Endodermal cell (in vitro differentiated cells): ENCODE data around the gene HAGH. TPM values are rescaled to one million over a fixed set of nuclear protein-coding genes. Genes with fewer than 3 reads are reported as not detected.

Source experiments
- DNase-seq: peaks from one replicate; pipeline ENCODE4 v3.0.0-alpha.2; 2017
- H3K27ac ChIP-seq: 2 replicates; pipeline ENCODE4 v1.5.1; 2013; ENCODE audit warnings: mild to moderate bottlenecking, low read depth, low read length, moderate library complexity
- H3K27me3 ChIP-seq: 2 replicates; pipeline ENCODE4 v1.6.1; 2013; ENCODE audit warnings: mild to moderate bottlenecking, low read length, moderate library complexity; ENCODE audit not compliant: insufficient read depth, control insufficient read depth, poor library complexity, severe bottlenecking
- H3K36me3 ChIP-seq: 2 replicates; pipeline ENCODE4 v1.7.0; 2013; ENCODE audit warnings: mild to moderate bottlenecking, low read length, moderate library complexity; ENCODE audit not compliant: control insufficient read depth, insufficient read depth
- H3K4me1 ChIP-seq: one replicate; pipeline ENCODE4 v1.7.0; 2013; ENCODE audit warnings: low read length; ENCODE audit not compliant: control insufficient read depth, insufficient read depth
- H3K4me3 ChIP-seq: 2 replicates; pipeline ENCODE4 v1.5.1; 2013; ENCODE audit warnings: mild to moderate bottlenecking, low read length, moderate library complexity
- H3K9ac ChIP-seq: 2 replicates; pipeline ENCODE4 v1.6.1; 2013; ENCODE audit warnings: mild to moderate bottlenecking, low read length, moderate library complexity; ENCODE audit not compliant: poor library complexity, severe bottlenecking; ENCODE audit errors: extremely low read depth
- H3K9me3 ChIP-seq: 2 replicates; pipeline ENCODE4 v1.6.1; 2013; ENCODE audit warnings: mild to moderate bottlenecking, low read length, moderate library complexity; ENCODE audit not compliant: control insufficient read depth
- H3K27ac Mint-ChIP-seq: 2 replicates; pipeline ENCODE4 v1.8.0; 2020; ENCODE audit warnings: mixed read lengths
- H3K27me3 Mint-ChIP-seq: 2 replicates; pipeline ENCODE4 v1.8.0; 2021; ENCODE audit warnings: mild to moderate bottlenecking, mixed read lengths; ENCODE audit not compliant: insufficient read depth
- H3K36me3 Mint-ChIP-seq: 2 replicates; pipeline ENCODE4 v1.8.0; 2020; ENCODE audit warnings: low read depth, mixed read lengths
- H3K4me1 Mint-ChIP-seq: 2 replicates; pipeline ENCODE4 v1.8.0; 2020; ENCODE audit warnings: mixed read lengths
- H3K4me3 Mint-ChIP-seq: 2 replicates; pipeline ENCODE4 v1.8.0; 2020; ENCODE audit warnings: mild to moderate bottlenecking, moderate library complexity, mixed read lengths
- H3K9me3 Mint-ChIP-seq: 2 replicates; pipeline ENCODE4 v1.8.0; 2020; ENCODE audit warnings: mild to moderate bottlenecking, mixed read lengths
- WGBS, 2 experiments: methylation state at CpG; one replicate each; pipeline versions ENCODE4 v1.1.5 to v1.1.7; 2013; ENCODE audit warnings: missing lambda C conversion rate in 2 of 2, mixed read lengths in 1 of 2; ENCODE audit not compliant: insufficient coverage in 1 of 2, insufficient read length in 1 of 2; 5-methylcytosine and 5-hydroxymethylcytosine counted together
- total RNA-seq, 2 donors: library from RNA; stranded (reverse); fragmentation: NEBNext Ultra II Directional in 1 of 2; extraction: Animal tissue kit (Norgen Biotek cat#: 25700) in 1 of 2; gene quantifications; 2 replicates in 1 of 2; 3 replicates in 1 of 2; pipeline ENCODE4 v1.2.1, GENCODE V29; 2021
- TF ChIP-seq, protein P1 (sequence below): fragments of 200-600 bp; sonication (generic); conservative IDR thresholded peaks from 2 replicates; pipeline ENCODE4 v1.5.0; 2021; ENCODE audit warnings: antibody characterized with exemption, mild to moderate bottlenecking

Gene HAGH
- total RNA-seq, 2 donors from 2014 or later: 47.8 to 52.9 TPM

DNA sequence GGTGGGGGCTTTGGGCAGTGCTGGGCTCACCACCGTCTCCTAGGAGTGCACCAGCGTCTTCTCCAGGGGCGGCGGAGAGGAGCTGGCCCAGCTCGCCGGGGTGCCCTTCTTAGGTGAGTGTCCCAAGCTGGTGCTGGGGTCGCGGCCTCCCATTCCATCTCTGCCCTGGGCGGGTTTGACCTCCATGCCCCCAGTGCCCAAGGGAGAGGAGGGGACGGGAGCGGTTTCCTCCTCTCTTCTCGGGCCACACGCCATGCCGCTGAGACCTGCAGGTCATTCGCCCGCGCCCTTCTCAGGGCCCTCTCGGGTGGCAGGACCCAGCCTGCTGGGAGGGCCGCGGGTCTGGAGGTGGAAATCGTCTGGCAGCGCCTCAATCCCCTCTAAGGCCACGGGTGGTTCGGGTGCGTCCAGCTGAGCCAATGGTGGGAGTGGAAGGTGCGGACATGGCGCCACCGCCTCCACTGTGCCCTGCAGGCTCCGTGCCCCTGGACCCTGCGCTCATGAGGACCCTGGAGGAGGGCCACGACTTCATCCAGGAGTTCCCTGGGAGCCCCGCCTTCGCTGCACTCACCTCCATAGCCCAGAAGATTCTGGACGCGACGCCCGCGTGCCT is 38.4 kb downstream of the HAGH start:
- Histone ChIP-seq H3K36me3 (peaks cover 4% of the 10 kb centered on the region), H3K9ac (no peak overlapping the region), H3K27ac (no peak overlapping the region), H3K4me3 (no peak overlapping the region), H3K4me1 (no peaks in the 10 kb centered on the region), H3K9me3 (no peaks in the 10 kb centered on the region), H3K27me3 (no peaks in the 10 kb centered on the region)
- Mint-ChIP-seq H3K36me3 (peaks cover 13% of the 10 kb centered on the region), H3K27ac (no peak overlapping the region), H3K4me3 (no peak overlapping the region), H3K27me3 (no peaks in the 10 kb centered on the region), H3K4me1 (peaks cover 3% of the 10 kb centered on the region), H3K9me3 (no peaks in the 10 kb centered on the region)
- DNase-seq: no peak
- TF ChIP-seq, protein P1, sequence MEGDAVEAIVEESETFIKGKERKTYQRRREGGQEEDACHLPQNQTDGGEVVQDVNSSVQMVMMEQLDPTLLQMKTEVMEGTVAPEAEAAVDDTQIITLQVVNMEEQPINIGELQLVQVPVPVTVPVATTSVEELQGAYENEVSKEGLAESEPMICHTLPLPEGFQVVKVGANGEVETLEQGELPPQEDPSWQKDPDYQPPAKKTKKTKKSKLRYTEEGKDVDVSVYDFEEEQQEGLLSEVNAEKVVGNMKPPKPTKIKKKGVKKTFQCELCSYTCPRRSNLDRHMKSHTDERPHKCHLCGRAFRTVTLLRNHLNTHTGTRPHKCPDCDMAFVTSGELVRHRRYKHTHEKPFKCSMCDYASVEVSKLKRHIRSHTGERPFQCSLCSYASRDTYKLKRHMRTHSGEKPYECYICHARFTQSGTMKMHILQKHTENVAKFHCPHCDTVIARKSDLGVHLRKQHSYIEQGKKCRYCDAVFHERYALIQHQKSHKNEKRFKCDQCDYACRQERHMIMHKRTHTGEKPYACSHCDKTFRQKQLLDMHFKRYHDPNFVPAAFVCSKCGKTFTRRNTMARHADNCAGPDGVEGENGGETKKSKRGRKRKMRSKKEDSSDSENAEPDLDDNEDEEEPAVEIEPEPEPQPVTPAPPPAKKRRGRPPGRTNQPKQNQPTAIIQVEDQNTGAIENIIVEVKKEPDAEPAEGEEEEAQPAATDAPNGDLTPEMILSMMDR: no peak
- WGBS, 2 experiments: 93 to 96% methylated on average over 28 to 38 of the region's 38 CpGs

DNA sequence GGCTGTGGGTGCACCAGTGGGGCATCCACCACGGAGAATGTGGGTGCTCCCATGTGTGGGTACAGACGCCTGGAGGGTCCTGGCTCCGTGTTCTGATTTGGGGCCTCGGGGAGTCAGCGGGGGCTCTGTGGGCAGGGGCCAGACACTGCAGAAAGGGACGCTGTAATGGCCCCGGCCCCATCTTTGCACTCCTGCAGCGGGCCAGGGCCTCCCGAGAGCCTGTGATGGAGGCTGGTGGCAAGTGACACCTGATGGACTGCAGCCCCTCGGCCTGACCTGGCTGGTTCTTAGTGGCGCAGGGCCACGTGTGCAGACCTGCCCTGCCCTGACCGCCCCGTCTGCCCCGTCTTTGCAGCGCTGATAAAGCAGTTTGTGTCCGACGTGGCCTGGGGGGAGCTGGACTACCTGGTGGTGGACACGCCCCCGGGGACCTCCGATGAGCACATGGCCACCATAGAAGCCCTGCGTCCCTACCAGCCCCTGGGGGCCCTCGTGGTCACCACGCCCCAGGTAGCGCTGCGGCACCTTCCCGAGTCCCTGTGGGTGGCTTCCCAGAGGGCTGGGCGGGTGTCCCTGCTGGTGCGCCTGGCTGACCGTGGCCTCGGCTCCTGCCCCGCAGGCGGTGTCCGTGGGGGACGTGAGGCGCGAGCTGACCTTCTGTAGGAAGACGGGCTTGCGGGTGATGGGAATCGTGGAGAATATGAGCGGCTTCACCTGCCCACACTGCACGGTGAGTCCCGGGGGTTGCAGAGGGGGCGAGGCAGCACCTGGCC is 39.1 kb downstream of the HAGH start:
- H3K27ac Mint-ChIP-seq: no peak overlapping the region
- no peaks in the 10 kb centered on the region for H3K27me3 ChIP-seq
- peaks cover 3% of the 10 kb centered on the region for H3K4me1 Mint-ChIP-seq
- TF ChIP-seq, protein P1: no peak
- H3K27me3 Mint-ChIP-seq: no peaks in the 10 kb centered on the region
- no peak for DNase-seq
- H3K27ac ChIP-seq: no peak overlapping the region
- H3K9me3 Mint-ChIP-seq: no peaks in the 10 kb centered on the region
- H3K4me1 ChIP-seq: no peaks in the 10 kb centered on the region
- no peaks in the 10 kb centered on the region for H3K9me3 ChIP-seq
- no peak overlapping the region for H3K4me3 ChIP-seq
- H3K9ac ChIP-seq: no peak overlapping the region
- no peak overlapping the region for H3K4me3 Mint-ChIP-seq
- 95 to 96% methylated on average over 36 to 44 of the region's 44 CpGs for WGBS, 2 experiments
- H3K36me3 Mint-ChIP-seq: peaks cover 13% of the 10 kb centered on the region
- H3K36me3 ChIP-seq: peaks cover 4% of the 10 kb centered on the region

DNA sequence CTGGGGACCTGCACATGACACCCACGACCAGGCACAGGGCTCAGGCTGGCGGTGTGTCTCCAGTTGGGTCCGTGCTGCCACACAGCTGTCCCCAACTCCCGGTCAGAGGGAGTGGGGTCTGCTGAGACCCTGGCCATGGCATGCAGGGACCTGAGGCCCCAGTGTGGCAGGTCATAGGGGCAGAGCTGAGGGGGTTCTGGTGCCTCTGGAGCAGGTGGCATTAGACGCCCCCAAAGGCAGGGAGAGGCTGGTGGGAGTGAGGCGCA is 39.6 kb downstream of the HAGH start:
- H3K4me3 Mint-ChIP-seq: no peak overlapping the region
- H3K4me3 ChIP-seq: no peak overlapping the region
- H3K4me1 Mint-ChIP-seq: peaks cover 3% of the 10 kb centered on the region
- H3K4me1 ChIP-seq: no peaks in the 10 kb centered on the region
- H3K9me3 Mint-ChIP-seq: no peaks in the 10 kb centered on the region
- TF ChIP-seq, protein P1: no peak
- peaks cover 13% of the 10 kb centered on the region for H3K36me3 Mint-ChIP-seq
- no peak overlapping the region for H3K27ac Mint-ChIP-seq
- H3K9me3 ChIP-seq: no peaks in the 10 kb centered on the region
- no peak overlapping the region for H3K9ac ChIP-seq
- H3K27me3 ChIP-seq: no peaks in the 10 kb centered on the region
- H3K27me3 Mint-ChIP-seq: no peaks in the 10 kb centered on the region
- 92 to 98% methylated on average over 5 to 6 of the region's 6 CpGs for WGBS, 2 experiments
- no peak for DNase-seq
- peaks cover 4% of the 10 kb centered on the region for H3K36me3 ChIP-seq
- no peak overlapping the region for H3K27ac ChIP-seq
